Epithelial cell of esophagus (primary cell): Measurements from ENCODE around the gene ANXA2R.

Experiments
- DNase-seq: peaks from one replicate; pipeline ENCODE4 v3.0.0; 2010; ENCODE audit warnings: low read depth
- H3K4me3 ChIP-seq: 2 replicates; pipeline ENCODE4 v1.5.1; 2011; ENCODE audit warnings: mild to moderate bottlenecking, low read length, control low read depth
- CTCF ChIP-seq: IDR thresholded peaks from 2 replicates; pipeline ENCODE4 v1.5.1; 2011; ENCODE audit warnings: low read depth, mild to moderate bottlenecking, low read length, control low read depth, inconsistent platforms; ENCODE audit not compliant: insufficient read depth; ENCODE audit errors: missing control alignments

The ANXA2R gene

GRCh38 chr5:43041669-43042175 lies 1.6 kb upstream of the ANXA2R start:
- TF ChIP-seq CTCF = no peak
- peak overlapping the region; percentile 61 for H3K4me3 ChIP-seq
- peak; percentile 57 for DNase-seq

- TF ChIP-seq CTCF = no peak
- peak overlapping the region; percentile 61 for H3K4me3 ChIP-seq
- no peak for DNase-seq
Observed at GRCh38 chr5:43041110-43041668, 1.1 kb upstream of the ANXA2R start.

- DNase-seq = peak; percentile 77
- peak overlapping the region; percentile 61 for H3K4me3 ChIP-seq
- peak; percentile 26 for TF ChIP-seq CTCF
Observed at GRCh38 chr5:43039471-43040286, 440 bp downstream of the ANXA2R start.

GRCh38 chr5:43039152-43039470 lies 1.0 kb downstream of the ANXA2R start:
- H3K4me3 ChIP-seq = peak overlapping the region; percentile 61
- no peak for TF ChIP-seq CTCF
- DNase-seq = no peak

- no peak for DNase-seq
- no peak for TF ChIP-seq CTCF
- peak overlapping the region; percentile 43 for H3K4me3 ChIP-seq
Observed at GRCh38 chr5:43038496-43038989, 1.6 kb downstream of the ANXA2R start.

GRCh38 chr5:43037636-43038495 lies 2.3 kb downstream of the ANXA2R start:
- peak overlapping the region; percentile 43 for H3K4me3 ChIP-seq
- peak; percentile 65 for DNase-seq
- no peak for TF ChIP-seq CTCF
